ENCODE data around the gene BBIP1. TPM values are rescaled to one million over a fixed set of nuclear protein-coding genes. Genes with fewer than 3 reads are reported as not detected.
"Not testable (repeated sequence)": the region's sequence is repeated elsewhere in the genome, so short reads cannot be mapped to it uniquely, and the experiment has no call there.

BBIP1 gene
- total and polyA plus RNA-seq, 12 donors: 14.5 to 86.9 (median 44.9) TPM

DNA sequence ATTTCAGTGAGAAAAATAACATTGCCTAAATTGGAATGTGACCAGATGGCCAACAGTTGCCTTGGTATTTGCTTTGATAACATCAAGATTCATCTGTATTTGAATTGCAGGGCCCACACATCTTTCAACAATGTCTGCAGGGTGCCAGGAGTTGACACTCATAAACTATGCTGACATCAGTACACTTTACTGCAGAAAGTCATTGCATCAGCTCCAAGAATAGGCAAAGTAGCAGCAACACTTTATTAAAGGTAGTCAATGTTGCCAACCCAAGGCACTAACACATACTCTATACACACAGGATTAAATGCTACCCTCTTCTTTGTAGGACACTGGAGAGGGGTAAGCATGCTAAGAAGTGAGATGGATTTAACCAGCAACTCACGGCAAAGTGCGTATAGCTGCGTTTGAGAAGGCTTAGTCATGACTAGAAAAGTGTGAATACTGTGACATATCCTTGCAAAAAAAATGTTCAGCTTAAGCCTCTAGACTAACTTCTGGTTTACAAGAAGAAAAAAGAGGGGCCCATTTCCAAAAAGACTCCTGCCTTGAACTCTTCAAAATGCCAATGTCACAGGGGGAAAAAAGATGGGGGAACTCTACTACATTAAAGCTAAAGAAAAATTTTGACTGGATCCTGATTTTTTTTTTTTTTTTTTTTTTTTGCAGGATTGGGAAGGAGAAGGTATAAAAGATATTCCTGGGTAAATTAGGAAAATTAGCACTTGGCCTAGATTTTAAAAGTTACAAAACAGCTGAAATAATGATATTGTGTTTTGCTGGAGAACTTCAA is 2.2 kb downstream of the BBIP1 start:
- no peak for TF ChIP-seq POLR2A (IDR thresholded peaks at IDR 0.05)
- TF ChIP-seq, protein P1, sequence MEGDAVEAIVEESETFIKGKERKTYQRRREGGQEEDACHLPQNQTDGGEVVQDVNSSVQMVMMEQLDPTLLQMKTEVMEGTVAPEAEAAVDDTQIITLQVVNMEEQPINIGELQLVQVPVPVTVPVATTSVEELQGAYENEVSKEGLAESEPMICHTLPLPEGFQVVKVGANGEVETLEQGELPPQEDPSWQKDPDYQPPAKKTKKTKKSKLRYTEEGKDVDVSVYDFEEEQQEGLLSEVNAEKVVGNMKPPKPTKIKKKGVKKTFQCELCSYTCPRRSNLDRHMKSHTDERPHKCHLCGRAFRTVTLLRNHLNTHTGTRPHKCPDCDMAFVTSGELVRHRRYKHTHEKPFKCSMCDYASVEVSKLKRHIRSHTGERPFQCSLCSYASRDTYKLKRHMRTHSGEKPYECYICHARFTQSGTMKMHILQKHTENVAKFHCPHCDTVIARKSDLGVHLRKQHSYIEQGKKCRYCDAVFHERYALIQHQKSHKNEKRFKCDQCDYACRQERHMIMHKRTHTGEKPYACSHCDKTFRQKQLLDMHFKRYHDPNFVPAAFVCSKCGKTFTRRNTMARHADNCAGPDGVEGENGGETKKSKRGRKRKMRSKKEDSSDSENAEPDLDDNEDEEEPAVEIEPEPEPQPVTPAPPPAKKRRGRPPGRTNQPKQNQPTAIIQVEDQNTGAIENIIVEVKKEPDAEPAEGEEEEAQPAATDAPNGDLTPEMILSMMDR (IDR thresholded peaks at IDR 0.05): no peak
- Histone ChIP-seq H3K4me3 (no peak overlapping the region), H3K9me3 (replicated peaks in 1 of 3) (no peaks in the 10 kb centered on the region), H3K27me3 (no peaks in the 10 kb centered on the region), H3K27ac (no peak overlapping the region), H3K36me3 (replicated peaks in 1 of 2) (no peaks in the 10 kb centered on the region), H3K4me1 (replicated peaks in 1 of 2) (peaks cover 13 to 21% of the 10 kb centered on the region in 2 donors)
- intact Hi-C loops (cut with DNase I): no loop called here
- DNase-seq: no peak
- WGBS, 4 donors: 85 to 90% (median 86%) methylated on average over 3 of the region's 3 CpGs

DNA sequence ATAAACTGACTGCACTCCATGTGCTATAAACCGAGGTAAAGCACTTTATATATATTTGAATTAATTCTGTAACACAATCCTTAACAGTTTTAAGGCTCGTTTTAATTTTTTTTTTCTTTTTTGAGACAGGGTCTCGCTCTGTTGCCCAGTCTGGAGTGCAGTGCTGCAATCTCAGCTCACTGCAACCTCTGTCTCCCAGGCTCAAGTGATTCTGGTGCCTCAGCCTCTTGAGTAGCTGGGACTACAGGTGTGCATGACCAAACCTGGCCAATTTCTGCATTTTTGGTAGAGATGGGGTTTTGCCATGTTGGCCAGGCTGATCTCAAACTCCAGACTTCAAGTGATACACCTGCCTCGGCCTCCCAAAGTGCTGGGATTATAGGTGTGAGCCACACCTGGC is 3.4 kb downstream of the BBIP1 start:
- H3K27ac ChIP-seq; H3K4me3 ChIP-seq; H3K4me1 ChIP-seq (replicated peaks in 1 of 2); H3K27me3 ChIP-seq; DNase-seq; H3K36me3 ChIP-seq (replicated peaks in 1 of 2); H3K9me3 ChIP-seq (replicated peaks in 1 of 3); intact Hi-C loops (cut with DNase I): not testable (repeated sequence)
- 85 to 95% (median 92%) methylated on average over 4 of the region's 4 CpGs for WGBS, 4 donors

DNA sequence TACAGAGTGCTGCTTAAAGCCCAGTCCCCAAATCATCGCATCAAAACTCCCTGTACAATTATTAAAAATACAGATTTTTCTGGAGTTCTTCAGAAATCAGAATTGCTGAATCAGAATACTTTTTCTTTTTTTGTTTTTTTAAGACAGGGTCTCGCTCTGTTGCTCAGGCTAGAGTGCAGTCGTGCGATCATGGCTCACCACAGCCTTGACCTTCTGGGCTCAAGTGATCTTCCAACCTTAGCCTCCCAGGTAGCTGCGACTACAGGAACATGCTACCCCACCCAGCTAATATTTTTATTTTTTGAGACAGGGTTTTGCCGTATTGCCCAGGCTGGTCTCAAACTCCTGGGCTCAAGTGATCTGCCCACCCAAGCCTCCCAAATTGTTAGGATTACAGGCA is 3.9 kb downstream of the BBIP1 start:
- intact Hi-C loops (cut with DNase I): no loop called here

DNA sequence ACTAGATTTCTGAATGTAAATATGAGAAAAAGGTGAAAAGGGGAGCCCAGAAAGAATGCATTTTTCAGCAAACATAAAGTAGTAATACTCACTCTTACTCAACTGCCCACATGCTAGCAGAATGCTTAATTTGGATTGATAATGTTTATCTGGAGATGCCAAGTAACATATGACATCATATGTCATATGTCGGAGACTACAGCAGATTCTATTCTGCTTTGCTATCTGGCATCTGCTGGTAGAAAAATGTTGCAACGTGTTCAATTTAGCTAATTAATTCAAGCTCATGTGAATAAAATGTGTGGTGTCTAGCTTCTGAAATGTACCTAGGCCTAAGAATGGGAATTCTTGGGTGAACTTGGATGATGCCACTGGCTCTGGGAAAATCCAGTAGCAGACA is 4.5 kb downstream of the BBIP1 start:
- DNase-seq: no peak
- Histone ChIP-seq H3K27ac (no peak overlapping the region), H3K36me3 (replicated peaks in 1 of 2) (no peaks in the 10 kb centered on the region), H3K4me3 (no peak overlapping the region), H3K27me3 (no peaks in the 10 kb centered on the region), H3K4me1 (replicated peaks in 1 of 2) (peaks cover 6 to 8% of the 10 kb centered on the region in 2 donors), H3K9me3 (replicated peaks in 1 of 3) (no peaks in the 10 kb centered on the region)
- intact Hi-C loops (cut with DNase I): no loop called here
- WGBS, 4 donors: 85 to 97% (median 90%) methylated on average over 2 of the region's 2 CpGs
- TF ChIP-seq, protein P1 (IDR thresholded peaks at IDR 0.05): no peak
- TF ChIP-seq POLR2A (IDR thresholded peaks at IDR 0.05): no peak

More for the DNA sequence above, 3.9 kb downstream of the BBIP1 start:
- Histone ChIP-seq H3K27me3 (no peaks in the 10 kb centered on the region), H3K36me3 (replicated peaks in 1 of 2) (no peaks in the 10 kb centered on the region), H3K9me3 (replicated peaks in 1 of 3) (no peaks in the 10 kb centered on the region), H3K4me3 (no peak overlapping the region), H3K27ac (no peak overlapping the region), H3K4me1 (replicated peaks in 1 of 2) (peaks cover 6 to 8% of the 10 kb centered on the region in 2 donors)
- no peak for DNase-seq
- 70 to 77% (median 72%) methylated on average over 6 of the region's 6 CpGs for WGBS, 4 donors
- TF ChIP-seq, protein P1 (IDR thresholded peaks at IDR 0.05): no peak
- TF ChIP-seq POLR2A (IDR thresholded peaks at IDR 0.05): no peak

DNA sequence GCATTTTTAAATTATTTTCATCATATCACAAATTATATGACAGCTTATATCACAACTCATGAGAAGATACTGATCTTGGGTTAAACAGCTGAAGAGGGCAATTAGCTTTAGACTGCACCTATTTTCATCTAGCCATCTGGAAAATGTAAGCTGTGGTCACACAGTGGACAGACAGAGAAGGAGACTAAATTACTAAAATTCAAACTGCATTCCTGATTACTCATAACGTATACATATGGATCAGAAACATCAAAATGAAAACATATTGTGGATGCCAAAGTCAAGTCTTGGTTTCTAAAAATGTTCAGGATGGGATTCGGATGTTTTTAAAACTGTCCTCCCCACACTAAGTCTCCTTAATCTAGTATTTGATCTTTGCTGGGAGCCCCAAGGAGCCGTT is 6.6 kb downstream of the BBIP1 start:
- intact Hi-C loops (cut with DNase I): no loop called here
- H3K36me3 ChIP-seq (replicated peaks in 1 of 2): no peaks in the 10 kb centered on the region
- H3K4me1 ChIP-seq (replicated peaks in 1 of 2): peaks cover 0 to under 1% of the 10 kb centered on the region in 2 donors
- H3K27me3 ChIP-seq: no peaks in the 10 kb centered on the region
- no peaks in the 10 kb centered on the region for H3K9me3 ChIP-seq (replicated peaks in 1 of 3)
- TF ChIP-seq, protein P1 (IDR thresholded peaks at IDR 0.05): no peak
- no peak for TF ChIP-seq POLR2A (IDR thresholded peaks at IDR 0.05)
- 78 to 84% (median 82%) methylated on average over 3 of the region's 3 CpGs for WGBS, 4 donors
- H3K27ac ChIP-seq: no peak overlapping the region
- no peak for DNase-seq
- no peak overlapping the region for H3K4me3 ChIP-seq

Measured in adrenal gland (tissue), 12 donors.